ENCODE data around the gene ZNF524.

Gene ZNF524

GRCh38 chr19:55619286-55619685, 19.2 kb downstream of the ZNF524 start:
- no peak for DNase-seq (ENCODE audit: low read depth, low spot score)

- no peak for DNase-seq (ENCODE audit: low read depth, low spot score)
Measured at GRCh38 chr19:55620410-55621204, 20.5 kb downstream of the ZNF524 start.

DNA sequence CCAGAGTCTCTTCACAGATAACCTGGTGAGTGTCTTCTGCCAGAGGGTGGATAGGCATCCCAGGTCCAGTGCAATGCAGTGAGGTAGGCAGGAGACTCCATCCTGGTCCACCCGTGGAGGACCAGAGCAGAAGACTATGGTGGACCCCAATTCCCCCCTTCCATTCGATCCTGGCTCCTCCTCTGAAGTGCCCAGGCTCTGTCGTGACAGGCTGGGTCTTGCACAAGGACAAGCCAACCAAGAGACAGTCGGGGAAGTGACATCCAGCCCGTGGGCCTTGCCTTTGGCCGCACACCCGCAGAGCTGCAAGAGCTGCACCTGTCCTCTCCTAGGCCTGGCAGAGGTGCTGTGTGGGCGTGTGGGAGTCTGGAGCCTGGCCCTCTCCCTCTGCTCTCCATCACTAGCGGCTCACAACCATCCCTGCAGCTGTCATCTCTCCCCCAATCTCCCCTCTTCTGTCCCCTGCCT, 21.2 kb downstream of the ZNF524 start:
- DNase-seq (ENCODE audit: low read depth, low spot score): no peak

GRCh38 chr19:55621673-55622231, 21.7 kb downstream of the ZNF524 start:
- no peak for DNase-seq (ENCODE audit: low read depth, low spot score)

- no peak for DNase-seq (ENCODE audit: low read depth, low spot score)
Measured at GRCh38 chr19:55622242-55622969, 22.3 kb downstream of the ZNF524 start.

- no peak for DNase-seq (ENCODE audit: low read depth, low spot score)
Measured at GRCh38 chr19:55623130-55623529, 23.0 kb downstream of the ZNF524 start.

DNA sequence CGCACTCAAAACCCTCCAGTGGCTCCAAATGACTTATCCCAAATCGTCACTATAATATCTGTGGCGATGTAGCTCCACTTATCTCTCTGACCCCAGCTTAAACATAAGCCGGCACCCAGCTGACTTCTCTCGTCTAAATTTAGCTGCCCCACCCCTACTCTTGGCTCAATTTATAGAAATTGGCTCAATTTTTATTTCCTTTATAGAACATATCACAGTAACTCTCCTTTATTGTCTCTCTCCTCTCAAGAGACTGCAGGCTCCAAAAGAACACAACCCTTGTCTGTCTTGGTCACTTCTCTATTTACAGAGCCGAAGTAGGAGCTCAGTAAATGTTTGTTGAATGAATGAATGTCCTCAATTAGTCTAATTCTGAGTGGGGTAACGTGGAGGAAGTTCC, 23.5 kb downstream of the ZNF524 start:
- no peak for DNase-seq (ENCODE audit: low read depth, low spot score)

GRCh38 chr19:55624109-55625003, 24.3 kb downstream of the ZNF524 start, which contains the start of gene ZNF784:
TSS of gene ZNF784 (minus strand) at chr19:55624566. CDS start at chr19:55624561, 5 bp downstream.
- peak; percentile 98 for DNase-seq (ENCODE audit: low read depth, low spot score)

DNA sequence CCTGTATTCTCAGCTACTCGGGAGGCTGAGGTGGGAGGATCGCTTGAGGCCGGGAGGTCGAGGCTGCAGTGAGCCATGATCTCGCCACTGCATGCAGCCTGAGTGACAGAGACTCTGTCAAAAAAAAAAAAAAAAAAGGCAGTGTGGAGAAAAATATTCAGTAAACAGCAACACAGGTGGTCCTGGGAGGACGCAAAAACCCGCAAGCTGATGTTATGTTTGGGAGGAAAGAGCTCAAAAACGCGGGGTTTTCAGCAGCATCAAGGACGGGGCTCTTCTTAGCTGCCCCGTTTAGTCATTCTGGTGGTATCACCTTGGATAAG, 24.9 kb downstream of the ZNF524 start:
- DNase-seq (ENCODE audit: low read depth, low spot score): no peak

DNA sequence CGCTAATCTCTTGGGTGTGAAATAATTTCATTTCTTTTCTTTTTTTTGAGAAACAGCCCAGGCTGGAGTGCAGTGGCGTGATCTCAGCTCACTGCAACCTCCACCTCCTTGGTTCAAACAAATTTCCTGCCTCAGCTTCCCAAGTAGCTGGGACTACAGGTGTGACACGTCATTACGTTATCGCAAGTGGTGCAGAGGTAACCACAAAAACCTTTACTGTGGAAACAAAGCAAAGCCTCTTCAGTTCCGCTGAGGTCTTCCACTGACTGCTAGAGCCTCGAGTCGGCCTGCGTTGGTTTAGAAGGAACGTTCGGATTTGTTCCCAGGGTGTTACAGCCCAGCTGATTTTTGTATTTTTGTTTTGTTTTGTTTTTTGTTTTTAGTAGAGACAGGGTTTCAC, 26.3 kb downstream of the ZNF524 start:
- DNase-seq (ENCODE audit: low read depth, low spot score): no peak

GRCh38 chr19:55632463-55632834, 32.4 kb downstream of the ZNF524 start:
- peak; percentile 94 for DNase-seq (ENCODE audit: low read depth, low spot score)

- DNase-seq (ENCODE audit: low read depth, low spot score): no peak
Measured at GRCh38 chr19:55633861-55634260, 33.8 kb downstream of the ZNF524 start.

GRCh38 chr19:55635334-55635717, 35.2 kb downstream of the ZNF524 start:
- DNase-seq (ENCODE audit: low read depth, low spot score): no peak

DNA sequence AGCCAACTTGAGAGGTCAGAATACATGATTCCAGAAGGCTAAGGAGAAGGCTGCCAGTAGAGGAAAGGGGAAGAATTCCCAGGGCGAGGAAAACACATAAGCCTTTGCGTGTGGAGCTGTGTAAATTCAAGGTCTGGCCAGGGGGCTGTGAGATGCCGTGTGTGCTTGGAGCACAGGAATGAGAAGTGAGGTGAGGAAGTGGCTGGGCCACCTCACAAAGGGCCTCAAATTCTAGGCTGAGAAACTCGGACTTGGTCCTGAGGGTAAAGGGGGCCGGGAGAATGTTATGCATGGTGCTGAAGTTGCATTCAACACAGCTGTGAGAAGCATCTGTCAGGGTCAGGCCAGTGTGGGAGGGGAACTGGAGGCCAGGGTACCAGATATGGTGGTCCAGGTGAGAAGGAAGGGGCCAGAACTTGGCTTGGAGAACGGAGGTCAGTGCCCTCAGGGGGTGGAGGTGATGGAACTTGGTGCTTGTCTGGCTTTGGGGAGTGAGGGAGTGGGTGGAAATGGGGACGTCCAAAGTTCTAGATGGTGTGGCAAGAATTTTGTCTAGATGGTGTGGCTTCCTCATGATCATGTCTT, 35.9 kb downstream of the ZNF524 start:
- no peak for DNase-seq (ENCODE audit: low read depth, low spot score)

- no peak for DNase-seq (ENCODE audit: low read depth, low spot score)
Measured at GRCh38 chr19:55636723-55637122, 36.6 kb downstream of the ZNF524 start.

DNA sequence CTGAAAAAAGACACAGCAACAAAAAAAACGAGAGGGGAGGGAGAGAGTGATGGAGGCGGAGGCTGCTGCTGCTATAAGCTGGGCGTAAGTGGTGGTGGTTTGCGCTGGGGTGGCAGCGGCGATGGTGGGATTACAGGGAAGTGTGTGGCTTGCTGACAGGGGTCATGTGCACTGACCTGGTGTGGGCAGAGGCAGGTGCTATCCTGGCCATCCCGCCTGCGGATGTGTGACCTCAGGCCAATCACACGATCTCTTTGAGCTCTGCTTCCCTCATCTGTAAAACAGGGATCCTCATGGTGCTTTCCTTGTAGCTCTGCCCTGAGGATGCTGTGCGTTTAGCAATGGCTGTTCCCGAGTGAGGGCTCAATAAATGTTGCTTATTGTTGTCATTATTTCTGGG, 37.4 kb downstream of the ZNF524 start:
- no peak for DNase-seq (ENCODE audit: low read depth, low spot score)

DNA sequence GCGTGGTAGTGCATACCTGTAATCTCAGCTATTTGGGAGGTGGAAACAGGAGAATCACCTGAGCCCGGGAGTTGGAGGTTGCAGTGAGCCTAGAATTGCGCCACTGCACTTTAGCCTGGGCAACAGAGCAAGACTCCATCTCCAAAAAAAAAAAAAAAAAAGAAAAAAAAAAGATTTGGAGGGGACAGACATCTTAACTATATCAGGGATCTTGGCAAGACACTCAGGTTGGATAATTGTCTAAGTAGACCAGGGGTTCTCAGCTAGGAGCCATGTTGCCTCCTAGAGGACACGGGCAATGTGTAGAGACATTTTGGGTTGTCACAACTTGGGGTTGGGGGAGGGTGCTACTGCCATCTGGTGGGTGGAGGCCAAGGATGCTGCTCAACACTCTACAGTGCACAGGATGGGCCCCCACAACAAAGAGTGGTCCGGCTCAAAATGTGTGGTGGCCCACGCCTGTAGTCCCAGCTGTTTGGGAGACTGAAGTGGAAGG, 38.8 kb downstream of the ZNF524 start:
- peak; percentile 41 for DNase-seq (ENCODE audit: low read depth, low spot score)

- peak; percentile 82 for DNase-seq (ENCODE audit: low read depth, low spot score)
Measured at GRCh38 chr19:55640043-55640576, 40.0 kb downstream of the ZNF524 start.

- DNase-seq (ENCODE audit: low read depth, low spot score): peak; percentile 88
Measured at GRCh38 chr19:55640577-55641425, 40.7 kb downstream of the ZNF524 start, which contains the start of gene ZNF580. TSS of gene ZNF580 (plus strand) at chr19:55641002. CDS start at chr19:55642509, 1,507 bp downstream.

All from astrocyte of the hippocampus (primary cell).